ENCODE data around the gene LSS.

LSS gene

GRCh38 chr21:46228345-46229051 lies at the start of gene LSS:
Gene LSS, minus strand, starts transcription at chr21:46228774. Its CDS starts 29 bp downstream, at chr21:46228745.
- DNase-seq = peak; percentile 96 to 98

GRCh38 chr21:46274797-46275390 lies 46.3 kb upstream of the LSS start:
- DNase-seq = no peak

- DNase-seq = no peak
Measured at GRCh38 chr21:46273341-46273740, 44.8 kb upstream of the LSS start.

DNA sequence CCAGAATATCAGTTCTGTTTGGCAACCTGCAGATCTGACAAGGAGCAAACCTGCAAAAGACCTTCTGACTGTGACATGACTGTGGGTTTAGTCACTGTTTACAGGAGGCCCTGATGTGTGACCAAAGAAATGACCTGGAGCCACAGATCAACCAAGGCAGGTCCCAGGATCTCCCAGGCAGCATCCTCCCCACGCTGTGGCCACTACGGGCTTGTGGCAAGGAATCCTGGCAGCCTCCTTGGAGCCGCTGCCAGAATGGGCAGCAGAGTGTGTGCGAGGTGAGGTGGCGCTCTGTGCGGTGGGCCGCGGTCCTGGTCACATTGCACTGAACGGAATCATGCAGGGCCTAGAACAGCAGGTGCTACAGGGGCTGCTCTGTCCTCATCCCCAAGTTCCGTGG lies 40.9 kb upstream of the LSS start:
- no peak for DNase-seq

GRCh38 chr21:46268371-46268770 lies 39.8 kb upstream of the LSS start:
- DNase-seq = no peak

DNA sequence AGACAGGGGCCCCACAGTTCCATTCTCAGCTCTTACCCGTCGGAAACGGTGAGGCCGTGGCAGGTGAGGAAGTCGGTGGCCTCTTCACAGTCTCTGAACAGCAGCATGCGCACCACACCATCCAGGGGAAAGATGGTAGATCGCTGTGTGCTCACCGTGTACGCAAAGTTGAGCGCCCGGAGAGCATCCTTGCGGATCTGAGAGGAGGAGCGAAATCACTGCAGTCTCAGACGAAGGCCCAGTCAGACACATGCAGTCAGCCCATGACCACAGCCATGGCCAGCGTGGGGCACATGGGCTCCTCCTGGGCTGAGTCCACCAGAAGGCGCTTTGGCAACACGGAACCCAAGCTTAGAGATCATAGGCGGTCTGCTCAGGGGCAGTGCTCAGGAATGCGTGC lies 38.4 kb upstream of the LSS start:
- DNase-seq = no peak

- no peak for DNase-seq
Measured at GRCh38 chr21:46265736-46266525, 37.4 kb upstream of the LSS start.

DNA sequence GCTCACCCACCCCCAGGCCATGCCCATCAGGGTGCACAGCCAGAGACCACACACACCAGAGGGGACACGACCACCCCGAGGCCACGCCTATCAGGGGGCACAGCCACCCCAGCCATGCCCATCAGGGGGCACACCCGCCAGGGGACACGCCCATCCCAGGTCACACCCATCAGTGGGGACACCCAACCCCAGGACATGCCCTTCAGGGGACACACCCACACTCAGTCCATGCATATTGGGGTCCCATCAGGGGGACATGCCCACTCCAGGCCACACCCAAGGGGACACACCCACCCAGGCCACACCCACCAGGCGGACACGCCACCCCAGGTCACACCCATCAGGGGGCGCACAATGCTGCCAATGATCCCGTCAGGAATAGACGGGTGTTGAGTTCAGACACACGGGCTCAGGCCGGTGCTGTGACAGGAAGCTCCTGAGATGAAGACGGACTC lies 36.1 kb upstream of the LSS start:
- DNase-seq = no peak

DNA sequence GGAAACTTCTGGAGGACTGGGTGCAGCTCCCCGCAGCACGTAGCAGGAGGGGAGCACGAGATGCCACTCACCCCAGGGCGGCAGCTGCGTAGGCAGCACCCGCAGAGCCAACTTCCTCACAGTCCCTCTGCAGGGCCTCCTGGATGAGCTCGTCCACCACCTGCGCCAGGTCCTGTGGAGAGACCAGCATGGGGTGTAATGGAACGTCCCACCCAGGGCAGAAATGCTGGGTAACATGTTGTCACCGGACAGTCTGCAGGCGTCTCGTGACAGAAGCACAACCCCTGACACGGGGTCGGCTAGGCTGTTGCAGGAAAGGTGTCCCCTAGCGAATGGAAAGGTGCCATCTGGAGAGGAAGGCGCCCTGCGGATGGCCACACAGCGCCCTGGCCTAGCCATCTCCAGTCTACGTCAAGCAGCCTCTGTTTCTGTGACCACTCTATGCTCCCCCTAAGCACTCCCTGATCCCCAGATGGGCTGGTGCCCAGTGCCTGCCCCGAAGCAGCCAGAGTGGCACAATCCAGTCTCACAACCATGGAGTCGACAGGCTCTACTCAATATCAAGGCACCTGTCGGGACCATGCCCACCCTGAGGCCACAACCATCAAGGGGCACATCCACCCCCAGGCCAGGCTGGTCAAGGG lies 35.6 kb upstream of the LSS start:
- no peak for DNase-seq

DNA sequence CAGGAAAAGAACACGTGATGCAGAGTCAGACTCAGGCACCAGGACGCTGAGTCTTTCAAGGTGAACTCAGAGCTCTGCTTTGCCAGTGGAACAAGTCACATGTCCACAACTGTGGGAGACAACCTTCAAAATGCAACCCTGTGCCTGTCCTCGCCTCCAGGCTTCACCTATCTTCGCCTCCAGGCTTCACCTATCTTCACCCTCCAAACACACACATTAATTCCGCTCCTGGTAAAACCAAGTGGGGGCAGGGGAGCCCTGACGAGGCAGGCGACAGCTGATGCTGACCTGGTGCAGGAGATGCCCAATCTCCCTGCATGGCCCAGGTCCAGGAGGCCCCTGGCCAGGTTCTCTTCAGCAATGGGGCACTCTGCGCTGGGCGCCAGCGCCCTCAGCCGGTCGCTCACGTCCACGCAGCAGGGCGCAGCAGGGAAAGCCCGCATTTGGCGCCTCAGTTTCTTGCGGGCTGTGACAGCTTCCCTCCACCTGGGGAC lies 28.0 kb upstream of the LSS start:
- DNase-seq = no peak

GRCh38 chr21:46255758-46256337 lies 27.3 kb upstream of the LSS start:
- no peak for DNase-seq

- no peak for DNase-seq
Measured at GRCh38 chr21:46255166-46255565, 26.6 kb upstream of the LSS start.

DNA sequence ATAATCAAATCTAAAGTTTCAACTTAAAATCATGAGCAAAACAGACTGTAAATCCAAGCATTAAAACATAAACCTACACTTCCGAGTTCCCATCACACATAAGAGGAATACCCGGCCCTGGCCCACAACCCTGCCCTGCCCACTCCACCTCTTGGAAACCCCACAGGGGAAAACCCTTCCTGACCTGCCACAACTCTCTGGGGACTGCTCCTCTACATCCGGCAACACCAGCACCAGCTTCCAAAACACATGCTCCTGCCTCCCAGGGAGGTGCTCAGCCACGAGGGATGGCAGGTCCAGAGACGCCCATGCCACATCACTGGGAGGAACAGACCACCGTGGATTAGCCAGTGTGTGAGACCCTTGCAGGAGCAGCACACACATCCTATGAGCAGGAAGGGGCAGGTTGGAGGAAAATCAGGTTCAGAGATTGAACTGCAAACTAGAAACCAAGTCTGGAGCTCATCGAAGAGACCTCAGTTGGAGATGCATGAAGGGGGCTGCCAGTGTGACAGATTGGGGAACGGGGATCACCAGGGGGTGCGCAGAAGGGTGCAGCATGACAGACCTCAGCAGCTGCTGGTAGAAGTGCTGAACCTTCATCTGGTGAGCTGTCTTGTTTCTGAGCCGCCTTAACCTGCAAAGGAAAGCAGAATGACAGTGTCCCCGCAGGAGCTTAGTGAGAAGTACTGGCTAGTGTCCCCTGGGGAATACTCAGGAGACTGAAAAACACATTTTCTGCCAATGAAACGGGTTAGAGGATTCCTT lies 25.8 kb upstream of the LSS start:
- no peak for DNase-seq

DNA sequence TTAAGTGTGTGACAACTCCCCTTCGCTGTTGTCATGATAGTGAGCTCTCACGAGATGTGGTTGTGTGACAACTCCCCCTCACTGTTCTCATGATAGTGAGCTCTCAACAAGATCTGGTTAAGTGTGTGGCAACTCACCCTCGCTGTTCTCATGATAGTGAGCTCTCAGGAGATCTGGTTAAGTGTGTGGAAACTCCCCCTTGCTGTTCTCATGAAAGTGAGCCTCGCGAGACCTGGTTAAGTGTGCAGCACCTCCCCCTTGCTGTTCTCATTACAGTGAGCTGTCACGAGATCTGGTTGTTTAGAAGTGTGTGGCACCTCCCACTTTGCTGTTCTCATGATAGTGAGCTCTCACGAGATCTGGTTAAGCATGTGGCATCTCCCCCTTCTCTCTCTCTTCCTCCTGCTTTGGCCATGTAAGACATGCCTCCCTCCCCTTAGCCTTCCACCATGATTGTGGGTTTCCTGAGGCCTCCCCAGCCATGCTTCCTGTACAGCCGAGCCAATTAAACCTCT lies 25.1 kb upstream of the LSS start:
- DNase-seq = peak; percentile 24 to 40

- no peak for DNase-seq
Measured at GRCh38 chr21:46252840-46253239, 24.3 kb upstream of the LSS start.

GRCh38 chr21:46250146-46250725 lies 21.7 kb upstream of the LSS start:
- DNase-seq = no peak

DNA sequence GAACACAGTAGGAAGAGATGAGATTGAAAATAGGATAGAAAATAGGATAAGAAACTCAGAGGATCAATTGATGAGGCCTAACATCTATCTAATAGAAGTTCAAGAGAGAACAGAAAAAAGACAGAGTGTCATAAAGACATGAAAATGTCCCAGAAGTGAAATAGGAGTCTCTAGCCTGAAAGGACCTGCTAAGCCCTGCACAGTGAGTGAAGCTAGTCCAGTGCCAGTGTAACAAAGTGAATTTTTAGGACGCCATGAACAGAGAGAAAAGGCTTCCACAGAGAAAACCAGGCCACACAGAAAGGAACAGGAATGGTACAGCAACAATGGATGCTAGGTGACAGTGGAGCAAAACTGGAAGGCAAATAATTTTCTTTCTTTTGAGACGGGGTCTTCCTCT lies 20.3 kb upstream of the LSS start:
- DNase-seq = no peak

GRCh38 chr21:46248422-46248782 lies 19.8 kb upstream of the LSS start:
- DNase-seq = no peak

DNA sequence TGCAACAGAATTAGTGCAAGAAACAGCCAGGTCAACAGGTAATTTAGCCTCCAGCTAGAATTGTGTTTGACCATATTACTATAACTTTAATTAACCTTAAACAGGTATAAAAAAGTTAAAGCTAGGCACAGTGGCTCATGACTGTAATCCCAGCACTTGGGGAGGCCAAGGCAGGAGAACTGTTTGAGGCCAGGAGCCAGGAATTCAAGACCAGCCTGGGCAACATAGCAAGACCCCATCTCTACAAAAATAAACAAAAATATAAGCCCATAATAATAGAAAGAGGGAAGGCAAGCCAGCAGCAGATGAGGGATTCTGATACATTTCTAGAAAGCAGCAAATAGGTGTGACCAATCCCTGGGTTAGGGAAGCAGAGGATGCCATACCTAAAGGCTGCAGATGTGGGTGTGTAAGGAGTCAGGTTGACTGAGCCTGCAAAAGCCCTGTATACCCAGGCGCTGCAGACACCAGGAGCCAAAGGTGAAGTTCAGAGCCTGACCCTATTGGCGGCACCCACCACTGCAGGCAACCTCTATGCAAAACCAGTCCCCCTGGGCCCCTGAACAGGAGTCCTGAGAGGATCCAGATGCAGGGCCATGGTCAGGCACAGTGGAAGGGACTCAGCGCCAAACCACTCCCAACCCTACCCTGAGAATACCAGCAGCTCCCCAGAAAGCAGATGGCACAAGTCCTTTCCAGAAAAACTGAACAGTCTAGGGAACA lies 19.3 kb upstream of the LSS start:
- DNase-seq = no peak

GRCh38 chr21:46246345-46246744 lies 17.8 kb upstream of the LSS start:
- DNase-seq = no peak
